ENCODE measurements around the gene PPFIA1.
A peak's percentile ranks its signal among the peaks of the same experiment; 100 is the strongest.

The PPFIA1 gene

GRCh38 chr11:70376621-70377020 lies 106.1 kb downstream of the PPFIA1 start:
- no peak overlapping the region for H3K4ac ChIP-seq (ENCODE audit: low read depth in 1 of 2, low read length in 2 of 2)
- no peak overlapping the region for H4K8ac ChIP-seq (ENCODE audit: low read length)
- H3K36me3 ChIP-seq (ENCODE audit: control insufficient read depth in 1 of 2, insufficient read depth in 2 of 2, low read depth in 1 of 2, low read length in 2 of 2): peaks cover 46 to 91% of the 10 kb centered on the region in 2 experiments
- H3K18ac ChIP-seq (ENCODE audit: low read depth in 1 of 2, low read length in 2 of 2): no peak overlapping the region
- H2BK12ac ChIP-seq (ENCODE audit: low read length in 2 of 2): no peak overlapping the region
- WGBS: 99% methylated on average over 7 of the region's 12 CpGs
- H3K9ac ChIP-seq (ENCODE audit: low read length): no peak overlapping the region
- H3K4me3 ChIP-seq (ENCODE audit: insufficient read depth in 1 of 2, low read depth in 1 of 2, low read length in 2 of 2): no peak overlapping the region
- no peaks in the 10 kb centered on the region for H3K27me3 ChIP-seq (ENCODE audit: control insufficient read depth in 1 of 2, insufficient read depth in 1 of 2, low read length in 2 of 2)
- H3K27ac ChIP-seq (ENCODE audit: low read length, poor library complexity, severe bottlenecking): no peak overlapping the region
- H2BK15ac ChIP-seq (ENCODE audit: low read depth, poor library complexity, severe bottlenecking): no peak overlapping the region
- no peak overlapping the region for H3K23ac ChIP-seq (ENCODE audit: low read length in 2 of 2)
- H2BK5ac ChIP-seq (ENCODE audit: low read depth, low read length, poor library complexity, severe bottlenecking): no peak overlapping the region
- H2BK120ac ChIP-seq (ENCODE audit: low read depth, low read length): no peak overlapping the region
- H2AK5ac ChIP-seq (ENCODE audit: low read length, severe bottlenecking): no peak overlapping the region
- H3K4me2 ChIP-seq (ENCODE audit: low read length, poor library complexity, severe bottlenecking): no peak overlapping the region
- no peak overlapping the region for H3K14ac ChIP-seq (ENCODE audit: low read length in 2 of 2)
- no peaks in the 10 kb centered on the region for H3K9me3 ChIP-seq (ENCODE audit: control insufficient read depth, low read length)
- H4K91ac ChIP-seq (ENCODE audit: low read length): no peak overlapping the region
- peaks cover 18% of the 10 kb centered on the region for H3K79me1 ChIP-seq (replicated peaks; ENCODE audit: low read length, poor library complexity, severe bottlenecking)
- DNase-seq: no peak
- peaks cover 2% of the 10 kb centered on the region for H3K4me1 ChIP-seq (ENCODE audit: control insufficient read depth, insufficient read depth, low read depth, low read length)
- no peak overlapping the region for H2AFZ ChIP-seq (ENCODE audit: low read depth, low read length)

- no peak overlapping the region for H4K8ac ChIP-seq (ENCODE audit: low read length)
- no peak for DNase-seq
- no peak overlapping the region for H3K4me2 ChIP-seq (ENCODE audit: low read length, poor library complexity, severe bottlenecking)
- H3K4me1 ChIP-seq (ENCODE audit: control insufficient read depth, insufficient read depth, low read depth, low read length): peaks cover 8% of the 10 kb centered on the region
- H3K27me3 ChIP-seq (ENCODE audit: control insufficient read depth in 1 of 2, insufficient read depth in 1 of 2, low read length in 2 of 2): no peaks in the 10 kb centered on the region
- H3K4me3 ChIP-seq (ENCODE audit: insufficient read depth in 1 of 2, low read depth in 1 of 2, low read length in 2 of 2): no peak overlapping the region
- H2AFZ ChIP-seq (ENCODE audit: low read depth, low read length): no peak overlapping the region
- H2BK12ac ChIP-seq (ENCODE audit: low read length in 2 of 2): no peak overlapping the region
- no peak overlapping the region for H3K18ac ChIP-seq (ENCODE audit: low read depth in 1 of 2, low read length in 2 of 2)
- 95% methylated on average over 7 of the region's 8 CpGs for WGBS
- H3K27ac ChIP-seq (ENCODE audit: low read length, poor library complexity, severe bottlenecking): no peak overlapping the region
- H3K79me1 ChIP-seq (replicated peaks; ENCODE audit: low read length, poor library complexity, severe bottlenecking): peaks cover 16% of the 10 kb centered on the region
- no peaks in the 10 kb centered on the region for H3K9me3 ChIP-seq (ENCODE audit: control insufficient read depth, low read length)
- no peak overlapping the region for H2BK120ac ChIP-seq (ENCODE audit: low read depth, low read length)
- no peak overlapping the region for H3K4ac ChIP-seq (ENCODE audit: low read depth in 1 of 2, low read length in 2 of 2)
- no peak overlapping the region for H2BK15ac ChIP-seq (ENCODE audit: low read depth, poor library complexity, severe bottlenecking)
- H3K23ac ChIP-seq (ENCODE audit: low read length in 2 of 2): no peak overlapping the region
- H3K14ac ChIP-seq (ENCODE audit: low read length in 2 of 2): no peak overlapping the region
- no peak overlapping the region for H2BK5ac ChIP-seq (ENCODE audit: low read depth, low read length, poor library complexity, severe bottlenecking)
- no peak overlapping the region for H3K9ac ChIP-seq (ENCODE audit: low read length)
- no peak overlapping the region for H2AK5ac ChIP-seq (ENCODE audit: low read length, severe bottlenecking)
- H3K36me3 ChIP-seq (ENCODE audit: control insufficient read depth in 1 of 2, insufficient read depth in 2 of 2, low read depth in 1 of 2, low read length in 2 of 2): peaks cover 43 to 84% of the 10 kb centered on the region in 2 experiments
- H4K91ac ChIP-seq (ENCODE audit: low read length): no peak overlapping the region
Observed at GRCh38 chr11:70377645-70378044, 107.2 kb downstream of the PPFIA1 start.

GRCh38 chr11:70378506-70379134 lies 108.1 kb downstream of the PPFIA1 start:
- no peak overlapping the region for H2BK15ac ChIP-seq (ENCODE audit: low read depth, poor library complexity, severe bottlenecking)
- H2BK12ac ChIP-seq (ENCODE audit: low read length in 2 of 2): no peak overlapping the region
- no peak overlapping the region for H3K4me2 ChIP-seq (ENCODE audit: low read length, poor library complexity, severe bottlenecking)
- H2AFZ ChIP-seq (ENCODE audit: low read depth, low read length): no peak overlapping the region
- H3K4me3 ChIP-seq (ENCODE audit: insufficient read depth in 1 of 2, low read depth in 1 of 2, low read length in 2 of 2): no peak overlapping the region
- peaks cover 15% of the 10 kb centered on the region for H3K79me1 ChIP-seq (replicated peaks; ENCODE audit: low read length, poor library complexity, severe bottlenecking)
- H3K27ac ChIP-seq (ENCODE audit: low read length, poor library complexity, severe bottlenecking): no peak overlapping the region
- WGBS: 97% methylated on average over 8 of the region's 9 CpGs
- no peak overlapping the region for H2AK5ac ChIP-seq (ENCODE audit: low read length, severe bottlenecking)
- no peaks in the 10 kb centered on the region for H3K9me3 ChIP-seq (ENCODE audit: control insufficient read depth, low read length)
- no peaks in the 10 kb centered on the region for H3K27me3 ChIP-seq (ENCODE audit: control insufficient read depth in 1 of 2, insufficient read depth in 1 of 2, low read length in 2 of 2)
- H3K9ac ChIP-seq (ENCODE audit: low read length): no peak overlapping the region
- peak overlapping the region; percentile 19 for H4K8ac ChIP-seq (ENCODE audit: low read length)
- DNase-seq: no peak
- no peak overlapping the region for H2BK120ac ChIP-seq (ENCODE audit: low read depth, low read length)
- no peak overlapping the region for H3K4ac ChIP-seq (ENCODE audit: low read depth in 1 of 2, low read length in 2 of 2)
- H4K91ac ChIP-seq (ENCODE audit: low read length): no peak overlapping the region
- no peak overlapping the region for H3K14ac ChIP-seq (ENCODE audit: low read length in 2 of 2)
- H3K36me3 ChIP-seq (ENCODE audit: control insufficient read depth in 1 of 2, insufficient read depth in 2 of 2, low read depth in 1 of 2, low read length in 2 of 2): peaks cover 36 to 80% of the 10 kb centered on the region in 2 experiments
- H3K23ac ChIP-seq (ENCODE audit: low read length in 2 of 2): no peak overlapping the region
- H3K4me1 ChIP-seq (ENCODE audit: control insufficient read depth, insufficient read depth, low read depth, low read length): peaks cover 10% of the 10 kb centered on the region
- no peak overlapping the region for H2BK5ac ChIP-seq (ENCODE audit: low read depth, low read length, poor library complexity, severe bottlenecking)
- no peak overlapping the region for H3K18ac ChIP-seq (ENCODE audit: low read depth in 1 of 2, low read length in 2 of 2)

GRCh38 chr11:70381350-70381749 lies 110.9 kb downstream of the PPFIA1 start:
- Histone ChIP-seq H3K27ac (ENCODE audit: low read length, poor library complexity, severe bottlenecking) (peak overlapping the region; percentile 87), H4K8ac (ENCODE audit: low read length) (no peak overlapping the region), H2BK15ac (ENCODE audit: low read depth, poor library complexity, severe bottlenecking) (no peak overlapping the region), H3K79me1 (replicated peaks; ENCODE audit: low read length, poor library complexity, severe bottlenecking) (peaks cover 26% of the 10 kb centered on the region), H3K4me1 (ENCODE audit: control insufficient read depth, insufficient read depth, low read depth, low read length) (peaks cover 16% of the 10 kb centered on the region), H3K4me3 (ENCODE audit: insufficient read depth in 1 of 2, low read depth in 1 of 2, low read length in 2 of 2) (no peak overlapping the region), H2BK120ac (ENCODE audit: low read depth, low read length) (no peak overlapping the region), H3K9ac (ENCODE audit: low read length) (peak overlapping the region; percentile 83), H3K18ac (ENCODE audit: low read depth in 1 of 2, low read length in 2 of 2) (no peak overlapping the region), H2AFZ (ENCODE audit: low read depth, low read length) (no peak overlapping the region), H3K36me3 (ENCODE audit: control insufficient read depth in 1 of 2, insufficient read depth in 2 of 2, low read depth in 1 of 2, low read length in 2 of 2) (peaks cover 39 to 77% of the 10 kb centered on the region in 2 experiments), H3K4ac (ENCODE audit: low read depth in 1 of 2, low read length in 2 of 2) (no peak overlapping the region), H2BK5ac (ENCODE audit: low read depth, low read length, poor library complexity, severe bottlenecking) (no peak overlapping the region), H2BK12ac (ENCODE audit: low read length in 2 of 2) (peak overlapping the region; percentile 38 to 45), H2AK5ac (ENCODE audit: low read length, severe bottlenecking) (peak overlapping the region; percentile 47), H3K23ac (ENCODE audit: low read length in 2 of 2) (no peak overlapping the region), H3K9me3 (ENCODE audit: control insufficient read depth, low read length) (no peaks in the 10 kb centered on the region), H3K27me3 (ENCODE audit: control insufficient read depth in 1 of 2, insufficient read depth in 1 of 2, low read length in 2 of 2) (no peaks in the 10 kb centered on the region), H4K91ac (ENCODE audit: low read length) (peak overlapping the region; percentile 43), H3K4me2 (ENCODE audit: low read length, poor library complexity, severe bottlenecking) (no peak overlapping the region), H3K14ac (ENCODE audit: low read length in 2 of 2) (no peak overlapping the region)
- WGBS: 97% methylated on average over 8 of the region's 8 CpGs
- no peak for DNase-seq

Data from mesenchymal stem cell (in vitro differentiated cells and primary cell).